Anterior cingulate cortex (tissue), 58 donors: ENCODE data around the gene CEMP1.
A peak's percentile ranks its signal among the peaks of the same experiment; 100 is the strongest.

Experiments
- DNase-seq, 58 donors: peaks; one replicate each; lab custom pipeline; 2025; lab: John Stamatoyannopoulos, UW

The CEMP1 gene

DNA sequence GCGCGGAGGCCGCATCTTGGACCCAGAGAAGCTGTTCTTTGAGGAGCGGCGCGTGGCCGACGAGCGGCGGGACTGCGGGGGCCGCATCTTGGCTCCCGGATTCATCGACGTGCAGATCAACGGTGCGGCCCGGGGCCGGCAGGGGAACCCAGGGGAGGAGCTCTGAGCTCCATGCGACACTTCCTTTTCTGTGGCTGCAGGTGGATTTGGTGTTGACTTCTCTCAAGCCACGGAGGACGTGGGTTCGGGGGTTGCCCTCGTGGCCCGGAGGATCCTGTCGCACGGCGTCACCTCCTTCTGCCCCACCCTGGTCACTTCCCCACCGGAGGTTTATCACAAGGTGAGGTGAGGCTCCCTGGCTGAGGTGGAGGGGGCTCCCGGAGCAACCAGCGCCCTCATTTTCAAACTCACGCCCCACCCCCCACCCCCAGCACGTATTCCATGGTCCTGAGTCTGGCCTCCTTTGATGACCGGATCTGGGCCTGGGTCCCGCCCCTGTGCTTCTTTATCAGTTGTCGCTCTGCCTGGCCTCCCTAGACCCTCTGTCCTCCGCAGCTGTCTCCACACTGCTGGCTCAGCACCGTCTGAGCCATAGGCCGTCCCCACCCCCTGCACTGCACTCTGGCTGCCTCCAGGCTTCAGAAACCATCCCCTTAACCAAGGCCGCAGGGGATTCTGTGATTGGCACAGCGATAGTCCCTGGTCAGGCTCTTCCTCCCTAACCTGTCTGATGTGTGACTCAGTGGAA is 10.2 kb downstream of the CEMP1 start:
- DNase-seq = no peak

GRCh38 chr16:2520097-2520783 is 11.0 kb downstream of the CEMP1 start, which contains the start of gene AMDHD2:
Gene AMDHD2, plus strand, starts transcription at chr16:2520371. Its CDS starts 88 bp downstream, at chr16:2520459.
- DNase-seq = peak in 57 of 58 donors; percentile 42 to 92 (median 83)

GRCh38 chr16:2519711-2520080 is 11.5 kb downstream of the CEMP1 start:
- peak in 1 of 58 donors; percentile 35 for DNase-seq

DNA sequence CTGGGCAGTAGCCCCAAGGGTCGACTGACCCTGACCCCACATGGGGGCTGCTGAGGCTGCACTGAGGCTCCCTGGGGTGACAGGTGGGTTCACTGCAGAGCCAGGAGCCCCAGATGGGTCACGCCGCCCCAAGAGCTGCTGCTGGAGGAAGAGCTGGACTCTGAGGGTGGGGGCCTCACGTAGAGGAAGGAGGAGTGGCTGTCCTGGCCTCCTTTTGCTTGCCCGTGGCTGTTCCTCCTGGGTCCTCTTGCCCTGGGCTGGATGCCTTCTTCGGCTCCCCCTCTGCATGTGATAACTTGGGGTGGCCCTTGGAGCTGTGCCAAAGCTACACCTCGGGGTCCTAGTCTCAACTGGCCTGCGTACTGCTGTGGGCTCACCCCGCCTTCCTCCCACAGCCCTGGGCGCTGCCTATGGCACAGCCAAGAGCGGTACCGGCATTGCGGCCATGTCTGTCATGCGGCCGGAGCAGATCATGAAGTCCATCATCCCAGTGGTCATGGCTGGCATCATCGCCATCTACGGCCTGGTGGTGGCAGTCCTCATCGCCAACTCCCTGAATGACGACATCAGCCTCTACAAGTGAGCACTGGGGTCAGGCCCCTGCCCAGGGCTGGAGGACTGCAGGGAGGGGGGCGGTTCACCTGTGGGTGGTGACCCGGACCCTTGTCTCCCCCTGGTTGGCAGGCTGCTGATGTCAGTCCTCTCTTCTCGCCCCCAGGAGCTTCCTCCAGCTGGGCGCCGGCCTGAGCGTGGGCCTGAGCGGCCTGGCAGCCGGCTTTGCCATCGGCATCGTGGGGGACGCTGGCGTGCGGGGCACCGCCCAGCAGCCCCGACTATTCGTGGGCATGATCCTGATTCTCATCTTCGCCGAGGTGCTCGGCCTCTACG is 12.1 kb downstream of the CEMP1 start:
- no peak for DNase-seq

- no peak for DNase-seq
Observed at GRCh38 chr16:2517954-2518605, 13.1 kb downstream of the CEMP1 start.

DNA sequence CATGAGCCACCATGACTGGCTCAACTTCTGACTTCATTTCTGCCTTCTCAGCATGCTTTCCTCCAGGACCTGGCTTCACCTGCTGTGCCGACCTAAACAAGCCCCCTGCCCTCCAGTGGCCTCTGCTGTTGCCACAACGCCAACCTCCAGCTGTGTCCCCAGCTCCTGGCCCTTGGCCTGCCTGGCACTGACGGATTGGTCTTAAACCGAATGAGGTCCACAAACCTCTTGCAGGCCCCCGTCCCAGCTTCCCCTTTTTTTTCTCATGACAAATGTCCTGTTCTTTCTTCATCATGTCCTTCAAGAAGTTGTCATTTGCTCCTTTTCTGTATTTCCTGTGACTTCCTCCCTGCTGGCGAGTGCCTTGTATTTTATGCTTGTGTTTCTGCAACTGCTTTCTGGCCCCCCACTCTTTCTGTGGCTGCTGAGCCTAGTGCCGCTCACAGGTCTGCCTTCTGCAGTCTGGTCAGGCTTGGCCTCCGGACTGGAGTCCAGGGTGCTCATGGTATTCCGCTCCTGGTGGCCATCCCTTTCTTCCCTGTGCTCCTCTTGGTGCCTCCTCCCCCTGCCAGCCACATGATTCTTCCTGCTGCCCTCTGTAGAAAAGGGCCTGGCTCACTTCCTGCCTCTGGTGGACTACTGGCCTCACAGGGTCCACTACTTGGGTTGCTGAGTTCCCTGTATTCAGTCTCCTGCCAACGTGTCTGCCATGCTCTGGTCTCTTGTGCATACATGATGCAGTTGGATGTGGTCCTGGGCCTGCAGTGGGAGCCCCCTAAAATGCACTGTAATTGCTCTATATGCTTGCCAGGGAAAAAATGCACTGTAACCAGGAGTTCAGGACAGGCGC is 14.6 kb downstream of the CEMP1 start:
- DNase-seq = peak in 4 of 58 donors; percentile 19 to 32 (median 23)

- DNase-seq = no peak
Observed at GRCh38 chr16:2515180-2515851, 15.9 kb downstream of the CEMP1 start.

DNA sequence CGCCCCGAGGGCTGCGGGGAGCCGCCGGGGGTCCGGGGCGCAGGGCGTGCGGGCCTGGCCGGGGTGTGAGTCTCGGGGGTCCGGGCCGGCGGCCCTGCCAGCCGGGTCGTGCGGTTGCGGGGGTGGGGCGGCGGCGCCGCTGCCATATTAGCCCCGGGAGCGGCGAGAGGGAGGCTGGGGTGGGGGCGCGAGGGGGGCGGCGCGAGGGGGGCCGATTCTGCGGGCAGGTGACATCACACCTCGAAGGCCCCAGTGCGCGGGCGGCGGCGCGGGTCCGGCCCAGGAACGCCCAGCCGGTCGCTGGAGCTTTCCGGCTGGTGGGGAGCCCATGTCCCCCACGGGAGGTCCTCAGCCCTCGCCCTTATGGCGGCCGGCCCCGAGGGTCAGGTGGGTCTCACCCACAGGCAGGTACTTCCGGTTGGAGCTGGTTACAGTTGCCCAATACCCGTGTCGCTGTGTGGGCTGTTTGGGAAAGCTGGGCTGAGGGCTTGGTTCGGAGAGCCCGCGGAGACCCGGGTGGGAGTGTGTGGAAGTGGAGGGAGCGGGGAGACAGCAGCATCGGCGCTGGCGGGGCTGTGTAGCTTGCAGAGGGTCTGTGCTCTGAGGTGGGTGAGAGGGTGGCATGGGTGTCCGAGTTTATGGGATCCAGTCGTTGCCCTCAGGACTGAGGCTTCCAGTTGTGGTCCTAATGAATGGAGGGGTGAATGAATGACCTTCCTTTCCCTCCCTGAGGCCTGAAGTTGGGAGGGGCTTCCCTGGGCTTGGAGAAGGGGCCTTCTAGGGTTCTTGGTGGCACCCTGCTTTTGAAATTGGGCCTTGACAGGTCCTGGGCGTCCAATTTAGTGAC is 16.7 kb downstream of the CEMP1 start:
- peak in 3 of 58 donors; percentile 11 to 68 (median 27) for DNase-seq

GRCh38 chr16:2513405-2514332 is 17.5 kb downstream of the CEMP1 start, which contains the start of gene ATP6V0C:
Gene ATP6V0C, plus strand, starts transcription at chr16:2513952. Its CDS starts 152 bp downstream, at chr16:2514104.
- DNase-seq = peak; percentile 17 to 98 (median 89)

DNA sequence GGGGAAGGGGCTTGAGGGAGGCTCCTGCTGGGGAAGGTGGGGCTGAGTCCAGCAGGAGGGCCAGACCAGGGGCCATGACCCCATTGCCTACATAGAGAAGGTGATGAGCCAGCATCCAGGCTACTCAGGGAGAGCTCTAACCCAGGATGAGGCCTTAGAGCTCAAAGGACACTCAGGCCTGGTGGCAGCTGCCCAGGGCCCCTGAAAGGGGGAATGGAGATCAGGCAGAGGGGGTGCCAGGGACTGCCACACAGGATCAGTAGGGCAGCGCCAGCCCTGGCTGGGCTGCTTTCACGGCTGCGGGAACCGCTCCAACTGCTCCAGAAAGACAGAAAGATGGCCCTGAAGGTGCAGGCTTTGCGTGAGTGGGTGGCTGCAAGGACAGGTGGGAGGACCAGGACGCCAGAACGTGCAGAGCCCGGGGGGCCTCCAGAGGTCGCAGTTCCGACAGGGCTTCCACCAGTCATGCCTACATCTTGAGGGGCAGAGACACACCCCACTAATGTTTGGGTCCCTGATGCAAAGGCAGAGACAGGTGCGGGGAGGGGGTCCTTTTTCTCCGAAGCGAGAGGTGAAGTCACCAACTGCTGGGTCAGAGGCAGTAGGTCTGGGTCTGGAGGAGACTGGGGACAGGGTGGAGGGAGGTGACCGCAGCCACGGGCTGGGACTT is 18.3 kb downstream of the CEMP1 start:
- peak in 1 of 58 donors; percentile 27 for DNase-seq

DNA sequence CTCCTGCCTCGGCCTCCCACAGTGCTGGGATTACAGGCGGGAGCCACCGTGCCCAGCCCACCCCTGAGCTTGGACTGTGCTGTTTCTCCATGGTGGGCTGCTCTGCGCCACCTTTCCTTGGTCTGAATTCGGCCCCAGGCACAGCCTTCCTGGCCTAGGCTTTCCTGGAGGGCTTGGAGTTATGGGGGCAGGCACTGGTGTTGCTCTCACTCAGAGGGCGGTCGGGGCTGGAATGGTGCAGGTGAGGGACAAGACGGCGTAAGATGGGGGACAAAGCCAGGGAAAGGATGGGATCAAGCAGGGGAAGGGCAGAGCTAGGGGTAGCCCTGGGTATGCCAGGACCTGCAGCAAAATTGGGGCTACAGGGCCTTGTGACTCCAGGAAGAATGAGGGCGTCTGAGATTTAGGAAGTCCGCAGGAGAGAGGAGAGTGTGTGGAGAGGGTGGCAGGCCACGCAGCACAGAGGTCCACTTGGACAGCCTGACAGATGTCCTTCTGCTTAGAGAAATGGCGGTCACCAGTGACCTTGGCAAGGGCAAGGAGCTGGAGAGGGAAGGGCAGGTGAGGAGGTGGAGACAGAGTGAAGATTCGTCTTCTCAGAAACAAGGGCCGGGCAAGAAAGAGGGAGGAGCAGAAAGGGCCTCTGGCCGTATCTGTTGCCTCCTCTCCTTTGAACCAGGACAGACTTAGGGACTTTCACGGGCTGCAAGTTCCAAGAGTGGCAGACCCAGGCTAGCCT is 19.0 kb downstream of the CEMP1 start:
- DNase-seq = no peak

GRCh38 chr16:2511128-2511800 is 19.9 kb downstream of the CEMP1 start:
- peak in 31 of 58 donors; percentile 8 to 76 (median 49) for DNase-seq

GRCh38 chr16:2508722-2509400 is 22.3 kb downstream of the CEMP1 start:
- DNase-seq = no peak

GRCh38 chr16:2507665-2508064 is 23.5 kb downstream of the CEMP1 start:
- peak in 2 of 58 donors; percentile 20 to 40 for DNase-seq
